Measurements from ENCODE around the gene CHRNA10. TPM values are rescaled to one million over a fixed set of nuclear protein-coding genes. Genes with fewer than 3 reads are reported as not detected.

CHRNA10 gene
- total RNA-seq, 1 experiment from 2014 or later = 3.0 TPM

- no peak overlapping the region for H3K4me2 ChIP-seq (ENCODE audit: low read length)
- no TSS peak for BruUV-seq (replicated peaks)
- H3K36me3 ChIP-seq (ENCODE audit: control insufficient read depth in 1 of 2, insufficient read depth in 2 of 2, low read length in 2 of 2) = peaks cover 46 to 62% of the 10 kb centered on the region in 2 experiments
- H3K9ac ChIP-seq (ENCODE audit: low read length) = no peak overlapping the region
- intact Hi-C loops (cut with micrococcal nuclease) = no loop called here
- TF ChIP-seq CBX3 (IDR thresholded peaks at IDR 0.05; ENCODE audit: low read depth) (no peak), CEBPB (IDR thresholded peaks at IDR 0.05; ENCODE audit: low read depth) (no peak), SIN3A (IDR thresholded peaks at IDR 0.05; ENCODE audit: low read depth) (no peak), ZNF274 (IDR thresholded peaks at IDR 0.05; ENCODE audit: low read depth, low read length) (no peak), FOSL1 (IDR thresholded peaks at IDR 0.05; ENCODE audit: low read depth) (no peak), SP1 (IDR thresholded peaks at IDR 0.05; ENCODE audit: low read depth) (no peak), CTCF (IDR thresholded peaks at IDR 0.05 in 2 of 3, conservative IDR thresholded peaks at IDR 0.05 in 1 of 3; ENCODE audit: borderline replicate concordance in 1 of 3, insufficient read depth in 1 of 3, low read depth in 2 of 3, low read length in 2 of 3) (no peak), POLR2A (IDR thresholded peaks at IDR 0.05; ENCODE audit: borderline replicate concordance, extremely low read depth, insufficient read depth, insufficient read length) (no peak), ELF1 (IDR thresholded peaks at IDR 0.05; ENCODE audit: borderline replicate concordance, low read depth) (no peak), YY1 (IDR thresholded peaks at IDR 0.05; ENCODE audit: extremely low read depth, insufficient replicate concordance, low read depth, low read length) (no peak), JUND (IDR thresholded peaks at IDR 0.05) (no peak), POLR2AphosphoS5 (IDR thresholded peaks at IDR 0.05; ENCODE audit: low read depth, low read length) (no peak), EGR1 (IDR thresholded peaks at IDR 0.05; ENCODE audit: low read depth) (no peak), ZBTB33 (IDR thresholded peaks at IDR 0.05; ENCODE audit: extremely low read depth, insufficient replicate concordance, low read length) (no peak)
- TF ChIP-seq, protein P1, sequence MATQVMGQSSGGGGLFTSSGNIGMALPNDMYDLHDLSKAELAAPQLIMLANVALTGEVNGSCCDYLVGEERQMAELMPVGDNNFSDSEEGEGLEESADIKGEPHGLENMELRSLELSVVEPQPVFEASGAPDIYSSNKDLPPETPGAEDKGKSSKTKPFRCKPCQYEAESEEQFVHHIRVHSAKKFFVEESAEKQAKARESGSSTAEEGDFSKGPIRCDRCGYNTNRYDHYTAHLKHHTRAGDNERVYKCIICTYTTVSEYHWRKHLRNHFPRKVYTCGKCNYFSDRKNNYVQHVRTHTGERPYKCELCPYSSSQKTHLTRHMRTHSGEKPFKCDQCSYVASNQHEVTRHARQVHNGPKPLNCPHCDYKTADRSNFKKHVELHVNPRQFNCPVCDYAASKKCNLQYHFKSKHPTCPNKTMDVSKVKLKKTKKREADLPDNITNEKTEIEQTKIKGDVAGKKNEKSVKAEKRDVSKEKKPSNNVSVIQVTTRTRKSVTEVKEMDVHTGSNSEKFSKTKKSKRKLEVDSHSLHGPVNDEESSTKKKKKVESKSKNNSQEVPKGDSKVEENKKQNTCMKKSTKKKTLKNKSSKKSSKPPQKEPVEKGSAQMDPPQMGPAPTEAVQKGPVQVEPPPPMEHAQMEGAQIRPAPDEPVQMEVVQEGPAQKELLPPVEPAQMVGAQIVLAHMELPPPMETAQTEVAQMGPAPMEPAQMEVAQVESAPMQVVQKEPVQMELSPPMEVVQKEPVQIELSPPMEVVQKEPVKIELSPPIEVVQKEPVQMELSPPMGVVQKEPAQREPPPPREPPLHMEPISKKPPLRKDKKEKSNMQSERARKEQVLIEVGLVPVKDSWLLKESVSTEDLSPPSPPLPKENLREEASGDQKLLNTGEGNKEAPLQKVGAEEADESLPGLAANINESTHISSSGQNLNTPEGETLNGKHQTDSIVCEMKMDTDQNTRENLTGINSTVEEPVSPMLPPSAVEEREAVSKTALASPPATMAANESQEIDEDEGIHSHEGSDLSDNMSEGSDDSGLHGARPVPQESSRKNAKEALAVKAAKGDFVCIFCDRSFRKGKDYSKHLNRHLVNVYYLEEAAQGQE (IDR thresholded peaks at IDR 0.05; ENCODE audit: low read depth) = no peak
- TF ChIP-seq, protein P2, sequence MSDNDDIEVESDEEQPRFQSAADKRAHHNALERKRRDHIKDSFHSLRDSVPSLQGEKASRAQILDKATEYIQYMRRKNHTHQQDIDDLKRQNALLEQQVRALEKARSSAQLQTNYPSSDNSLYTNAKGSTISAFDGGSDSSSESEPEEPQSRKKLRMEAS (IDR thresholded peaks at IDR 0.05) = no peak
- no peaks in the 10 kb centered on the region for H3K9me3 ChIP-seq (ENCODE audit: control insufficient read depth in 1 of 2, insufficient read depth in 1 of 2, low read depth in 1 of 2, low read length in 2 of 2)
- ATAC-seq = no peak
- H4K20me1 ChIP-seq (ENCODE audit: insufficient read depth) = 0 out of 2 replicates have a peak, but pooled peaks cover 5% of the 10 kb centered on the region
- H3K4me1 ChIP-seq (ENCODE audit: control insufficient read depth in 1 of 2, insufficient read depth in 2 of 2, low read length in 2 of 2) = no peaks in the 10 kb centered on the region
- no peak for DNase-seq (ENCODE audit: low read depth, low spot score)
- H3K27me3 ChIP-seq (ENCODE audit: insufficient read depth, low read length) = no peaks in the 10 kb centered on the region
- H3K27ac ChIP-seq (ENCODE audit: low read depth, low read length) = no peak overlapping the region
- H3K9me2 ChIP-seq (ENCODE audit: insufficient read depth) = no peaks in the 10 kb centered on the region
- ChIA-PET RAD21 (ENCODE audit: low non-redundant PET in 1 of 2, low total read pairs in 2 of 2, uncharacterized antibody in 2 of 2, unreplicated experiment in 2 of 2) (no interaction called here), CTCF (no interaction called here), POLR2A (no interaction called here)
- H3K79me2 ChIP-seq (ENCODE audit: insufficient read depth, low read length) = peaks cover 70% of the 10 kb centered on the region
- no peak overlapping the region for H2AFZ ChIP-seq (ENCODE audit: low read depth, low read length, poor library complexity, severe bottlenecking)
- no peak overlapping the region for H3K4me3 ChIP-seq (replicated peaks in 1 of 2; ENCODE audit: low read depth in 1 of 2, low read length in 2 of 2)
Observed at GRCh38 chr11:3707176-3707575, 36.0 kb upstream of the CHRNA10 start.

Measured in HCT116 (cell line).